IMR-90 (cell line): ENCODE results near the gene WLS. TPM values are rescaled to one million over a fixed set of nuclear protein-coding genes. Genes with fewer than 3 reads are reported as not detected.

Experiments
- ATAC-seq: fragments of 200-7000 bp; cut with Tn5 transposase; 2 replicates; pipeline ENCODE4 v1.9.1; 2020; ENCODE audit warnings: low read depth, mild to moderate bottlenecking, moderate library complexity
- BruUV-seq: library from RNA; stranded (reverse); fragments of 400-500 nt; replicated peaks from 2 replicates; lab custom pipeline; 2021; lab: Mats Ljungman, UMichigan
- CTCF ChIA-PET: fragments of 300-600 bp; formaldehyde crosslinking; extraction: SDS; loops from one replicate; lab custom pipeline; 2021; ENCODE audit warnings: antibody characterized with exemption; lab: Yijun Ruan, JAX
- POLR2A ChIA-PET: fragments of 300-600 bp; sonication (Branson Sonifier 250); formaldehyde crosslinking; loops from one replicate; lab custom pipeline; 2022; ENCODE audit warnings: antibody characterized with exemption; ENCODE audit not compliant: unreplicated experiment; lab: Charles Lee
- DNase-seq: peaks from one replicate; pipeline ENCODE4 v3.0.0; 2013
- H2AFZ ChIP-seq: replicated peaks from 2 replicates; pipeline ENCODE3; 2013; ENCODE audit warnings: low read length, mild to moderate bottlenecking; ENCODE audit not compliant: poor library complexity
- H2AK5ac ChIP-seq: 2 replicates; pipeline ENCODE4 v1.6.1; 2013; ENCODE audit warnings: low read depth, low read length, inconsistent platforms
- H2AK9ac ChIP-seq: replicated peaks from 2 replicates; pipeline ENCODE3; 2013; ENCODE audit warnings: mild to moderate bottlenecking, low read depth, low read length, moderate library complexity; ENCODE audit not compliant: poor library complexity
- H2BK120ac ChIP-seq: 2 replicates; pipeline ENCODE4 v1.6.1; 2013; ENCODE audit warnings: low read depth, low read length, inconsistent platforms
- H2BK15ac ChIP-seq: 3 replicates; pipeline ENCODE4 v1.6.1; 2013; ENCODE audit warnings: low read depth, low read length, inconsistent platforms
- H2BK20ac ChIP-seq: 2 replicates; pipeline ENCODE4 v1.6.1; 2013; ENCODE audit warnings: low read depth, mild to moderate bottlenecking, inconsistent platforms, low read length, moderate library complexity
- H2BK5ac ChIP-seq: 2 replicates; pipeline ENCODE4 v1.6.1; 2013; ENCODE audit warnings: mild to moderate bottlenecking, low read depth, low read length, inconsistent platforms; ENCODE audit not compliant: poor library complexity, severe bottlenecking
- H3K14ac ChIP-seq: replicated peaks from 2 replicates; pipeline ENCODE4 v1.6.1; 2013; ENCODE audit warnings: low read depth, low read length, inconsistent platforms
- H3K18ac ChIP-seq: 2 replicates; pipeline ENCODE4 v1.6.1; 2013; ENCODE audit warnings: low read depth, low read length, control low read depth
- H3K23ac ChIP-seq: 2 replicates; pipeline ENCODE4 v1.6.1; 2013; ENCODE audit warnings: low read depth, low read length, inconsistent platforms
- H3K27ac ChIP-seq: 2 replicates; pipeline ENCODE4 v1.5.1; 2013; ENCODE audit warnings: mild to moderate bottlenecking, control low read depth, low read length; ENCODE audit not compliant: insufficient read depth
- H3K27me3 ChIP-seq: 2 replicates; pipeline ENCODE4 v1.6.1; 2013; ENCODE audit warnings: low read length; ENCODE audit not compliant: control insufficient read depth, insufficient read depth
- H3K36me3 ChIP-seq: 2 replicates; pipeline ENCODE4 v1.6.1; 2013; ENCODE audit warnings: low read length, mixed read lengths; ENCODE audit not compliant: control insufficient read depth, insufficient read depth
- H3K4ac ChIP-seq: 2 replicates; pipeline ENCODE4 v1.6.1; 2013; ENCODE audit warnings: low read depth, low read length, inconsistent platforms
- H3K4me1 ChIP-seq: 2 replicates; pipeline ENCODE4 v1.6.1; 2013; ENCODE audit warnings: low read length, mixed read lengths; ENCODE audit not compliant: control insufficient read depth, insufficient read depth
- H3K4me2 ChIP-seq: 2 replicates; pipeline ENCODE4 v1.6.1; 2013; ENCODE audit warnings: low read depth, mild to moderate bottlenecking, control low read depth, low read length, moderate library complexity
- H3K4me3 ChIP-seq: 2 replicates; pipeline ENCODE4 v1.5.1; 2013; ENCODE audit warnings: low read depth, mild to moderate bottlenecking, control low read depth, low read length, moderate library complexity; ENCODE audit not compliant: insufficient read depth
- H3K56ac ChIP-seq: 2 replicates; pipeline ENCODE4 v1.6.1; 2013; ENCODE audit warnings: low read length, inconsistent platforms; ENCODE audit not compliant: insufficient read depth; ENCODE audit errors: extremely low read depth
- H3K79me1 ChIP-seq, 2 experiments: 2 replicates each; pipeline ENCODE4 v1.6.1; 2013; ENCODE audit warnings: low read length in 2 of 2, inconsistent platforms in 1 of 2, low read depth in 1 of 2
- H3K9ac ChIP-seq: 2 replicates; pipeline ENCODE4 v1.6.1; 2013; ENCODE audit warnings: low read depth, low read length, control low read depth
- H3K9me1 ChIP-seq: 2 replicates; pipeline ENCODE4 v1.6.1; 2013; ENCODE audit warnings: low read length, inconsistent platforms; ENCODE audit not compliant: insufficient read depth
- H3K9me3 ChIP-seq: 2 replicates; pipeline ENCODE4 v1.6.1; 2013; ENCODE audit warnings: low read length; ENCODE audit not compliant: control insufficient read depth, insufficient read depth
- H4K20me1 ChIP-seq: 2 replicates; pipeline ENCODE4 v1.6.1; 2013; ENCODE audit warnings: low read length, inconsistent platforms; ENCODE audit not compliant: insufficient read depth
- H4K5ac ChIP-seq: 2 replicates; pipeline ENCODE4 v1.6.1; 2013; ENCODE audit warnings: mild to moderate bottlenecking, low read depth, low read length, control low read depth
- H4K8ac ChIP-seq, 2 experiments: 2 replicates each; pipeline ENCODE4 v1.6.1; 2013; ENCODE audit warnings: low read depth in 2 of 2, low read length in 2 of 2, control low read depth in 1 of 2, inconsistent platforms in 1 of 2
- H4K91ac ChIP-seq: 2 replicates; pipeline ENCODE4 v1.6.1; 2013; ENCODE audit warnings: low read depth, low read length, inconsistent platforms; ENCODE audit not compliant: insufficient read depth
- BHLHE40 ChIP-seq: fragments of 150-350 bp; IDR thresholded peaks from 2 replicates; pipeline ENCODE4 v1.6.1; 2016; ENCODE audit warnings: mild to moderate bottlenecking, low read depth, low read length
- CHD1 ChIP-seq: IDR thresholded peaks from 2 replicates; pipeline ENCODE4 v1.6.1; 2012; ENCODE audit warnings: low read depth, low read length, improper control_type of control experiment
- FOS ChIP-seq: fragments of 150-350 bp; IDR thresholded peaks from 2 replicates; pipeline ENCODE4 v1.6.1; 2016; ENCODE audit warnings: low read depth, low read length
- MAFK ChIP-seq: IDR thresholded peaks from 2 replicates; pipeline ENCODE4 v1.6.1; 2012; ENCODE audit warnings: low read depth, low read length, improper control_type of control experiment
- NFE2L2 ChIP-seq: fragments of 150-350 bp; IDR thresholded peaks from 2 replicates; pipeline ENCODE4 v1.6.1; 2016; ENCODE audit warnings: low read depth, mild to moderate bottlenecking, low read length
- POLR2A ChIP-seq: IDR thresholded peaks from 2 replicates; pipeline ENCODE4 v1.6.1; 2012; ENCODE audit warnings: mild to moderate bottlenecking, low read depth, low read length
- RAD21 ChIP-seq: IDR thresholded peaks from 2 replicates; pipeline ENCODE4 v1.6.1; 2012; ENCODE audit warnings: low read length, improper control_type of control experiment
- RCOR1 ChIP-seq: IDR thresholded peaks from 2 replicates; pipeline ENCODE4 v1.6.1; 2012; ENCODE audit warnings: mild to moderate bottlenecking, low read length, improper control_type of control experiment; ENCODE audit not compliant: insufficient replicate concordance
- RFX5 ChIP-seq: IDR thresholded peaks from 2 replicates; pipeline ENCODE4 v1.8.0; 2012; ENCODE audit warnings: low read depth, mild to moderate bottlenecking, low read length, moderate library complexity
- SMC3 ChIP-seq: fragments of 150-350 bp; IDR thresholded peaks from 2 replicates; pipeline ENCODE4 v1.6.1; 2016; ENCODE audit warnings: low read depth, mild to moderate bottlenecking, antibody characterized with exemption, low read length, moderate library complexity
- WGBS, 2 experiments: methylation state at CpG; one replicate each; pipeline versions ENCODE4 v1.1.5 to v1.1.7; 2013; ENCODE audit warnings: missing lambda C conversion rate in 2 of 2; ENCODE audit not compliant: insufficient read length in 1 of 2; ENCODE audit errors: extremely low coverage in 2 of 2; 5-methylcytosine and 5-hydroxymethylcytosine counted together
- dilution Hi-C: fragments of 300-500 bp; cut with HindIII; formaldehyde crosslinking; loops from one replicate; pipeline ENCODE4 v1.14.3; 2018; ENCODE audit warnings: low sequenced_read_pairs; ENCODE audit not compliant: unreplicated experiment
- in situ Hi-C: fragments of 300-500 bp; cut with MboI; formaldehyde crosslinking; loops from 3 replicates; pipeline ENCODE4 v1.14.3; 2019; ENCODE audit warnings: low sequenced_read_pairs, inconsistent platforms, mixed read lengths
- intact Hi-C: fragments of 100-400 bp; cut with micrococcal nuclease; formaldehyde crosslinking; loops from 2 replicates; pipeline ENCODE4 v1.10.0; 2022
- polyA plus RNA-seq, 3 experiments: library from polyadenylated mRNA; depleted of rRNA; stranded (reverse); fragments of >200 nt; gene quantifications; 2 replicates each; pipeline ENCODE4 v1.2.3, GENCODE V29; 2012; ENCODE audit warnings: low replicate concordance in 1 of 3
- total RNA-seq: library from RNA; depleted of rRNA; stranded (reverse); fragments of >200 nt; gene quantifications from 2 replicates; pipeline ENCODE4 v1.2.3, GENCODE V29; 2012
- TF ChIP-seq, protein P1 (sequence below): fragments of 150-350 bp; IDR thresholded peaks from 2 replicates; pipeline ENCODE4 v1.6.1; 2016; ENCODE audit warnings: low read depth, mild to moderate bottlenecking, low read length, moderate library complexity, borderline replicate concordance
- TF ChIP-seq, protein P2 (sequence below): conservative IDR thresholded peaks from 2 replicates; pipeline ENCODE4 v1.5.1; 2012; ENCODE audit warnings: mild to moderate bottlenecking, low read depth, low read length, improper control_type of control experiment

WLS gene
- total and polyA plus RNA-seq, 2 of the 4 experiments (the other 2 are of a cell fraction), result 152 to 157 TPM

DNA sequence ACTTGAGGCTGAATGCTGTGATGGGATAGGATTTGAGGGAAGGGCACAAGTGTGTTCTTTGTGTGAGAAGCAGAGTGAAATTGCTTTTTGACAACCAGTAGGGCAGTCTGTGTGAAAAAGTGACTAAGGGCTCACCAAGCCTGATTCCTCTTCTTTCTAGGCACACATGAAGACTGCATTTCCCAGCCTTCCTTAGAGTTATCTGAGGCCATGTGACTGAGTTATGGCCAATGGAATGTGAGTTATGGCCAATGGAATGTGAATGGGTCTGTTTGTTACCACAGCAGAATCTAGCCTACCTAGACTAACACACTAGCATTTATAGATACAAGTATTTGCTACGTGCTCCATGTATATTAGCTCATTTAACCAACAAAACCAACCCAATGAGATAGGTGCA lies 146.6 kb downstream of the WLS start:
- Histone ChIP-seq H2AFZ (no peak overlapping the region), H2BK20ac (no peak overlapping the region), H3K4me1 (no peaks in the 10 kb centered on the region), H3K14ac (no peak overlapping the region), H2BK120ac (no peak overlapping the region), H4K91ac (no peak overlapping the region), H4K20me1 (no peaks in the 10 kb centered on the region), H4K8ac (no peak overlapping the region), H3K4ac (no peak overlapping the region), H3K56ac (no peak overlapping the region), H3K36me3 (no peaks in the 10 kb centered on the region; the same call in 1 of the 2 replicates), H3K27me3 (no peaks in the 10 kb centered on the region), H3K23ac (no peak overlapping the region), H2BK15ac (no peak overlapping the region), H2BK5ac (no peak overlapping the region), H3K9ac (no peak overlapping the region), H3K79me1 (no peaks in the 10 kb centered on the region), H3K27ac (no peak overlapping the region), H3K9me3 (no peaks in the 10 kb centered on the region), H3K4me2 (no peak overlapping the region), H2AK9ac (no peak overlapping the region), H2AK5ac (no peak overlapping the region), H3K18ac (no peak overlapping the region), H4K5ac (no peak overlapping the region), H3K9me1 (no peaks in the 10 kb centered on the region), H3K4me3 (no peak overlapping the region)
- in situ Hi-C loops (no loop called here), dilution Hi-C loops (no loop called here), intact Hi-C loops (no loop called here)
- no peak for DNase-seq
- no TSS peak for BruUV-seq
- TF ChIP-seq MAFK (no peak), RCOR1 (no peak), NFE2L2 (no peak), FOS (no peak), POLR2A (no peak), SMC3 (no peak), BHLHE40 (no peak), RFX5 (no peak), RAD21 (no peak), CHD1 (no peak)
- TF ChIP-seq, protein P1, sequence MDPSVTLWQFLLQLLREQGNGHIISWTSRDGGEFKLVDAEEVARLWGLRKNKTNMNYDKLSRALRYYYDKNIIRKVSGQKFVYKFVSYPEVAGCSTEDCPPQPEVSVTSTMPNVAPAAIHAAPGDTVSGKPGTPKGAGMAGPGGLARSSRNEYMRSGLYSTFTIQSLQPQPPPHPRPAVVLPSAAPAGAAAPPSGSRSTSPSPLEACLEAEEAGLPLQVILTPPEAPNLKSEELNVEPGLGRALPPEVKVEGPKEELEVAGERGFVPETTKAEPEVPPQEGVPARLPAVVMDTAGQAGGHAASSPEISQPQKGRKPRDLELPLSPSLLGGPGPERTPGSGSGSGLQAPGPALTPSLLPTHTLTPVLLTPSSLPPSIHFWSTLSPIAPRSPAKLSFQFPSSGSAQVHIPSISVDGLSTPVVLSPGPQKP, result no peak
- TF ChIP-seq, protein P2, sequence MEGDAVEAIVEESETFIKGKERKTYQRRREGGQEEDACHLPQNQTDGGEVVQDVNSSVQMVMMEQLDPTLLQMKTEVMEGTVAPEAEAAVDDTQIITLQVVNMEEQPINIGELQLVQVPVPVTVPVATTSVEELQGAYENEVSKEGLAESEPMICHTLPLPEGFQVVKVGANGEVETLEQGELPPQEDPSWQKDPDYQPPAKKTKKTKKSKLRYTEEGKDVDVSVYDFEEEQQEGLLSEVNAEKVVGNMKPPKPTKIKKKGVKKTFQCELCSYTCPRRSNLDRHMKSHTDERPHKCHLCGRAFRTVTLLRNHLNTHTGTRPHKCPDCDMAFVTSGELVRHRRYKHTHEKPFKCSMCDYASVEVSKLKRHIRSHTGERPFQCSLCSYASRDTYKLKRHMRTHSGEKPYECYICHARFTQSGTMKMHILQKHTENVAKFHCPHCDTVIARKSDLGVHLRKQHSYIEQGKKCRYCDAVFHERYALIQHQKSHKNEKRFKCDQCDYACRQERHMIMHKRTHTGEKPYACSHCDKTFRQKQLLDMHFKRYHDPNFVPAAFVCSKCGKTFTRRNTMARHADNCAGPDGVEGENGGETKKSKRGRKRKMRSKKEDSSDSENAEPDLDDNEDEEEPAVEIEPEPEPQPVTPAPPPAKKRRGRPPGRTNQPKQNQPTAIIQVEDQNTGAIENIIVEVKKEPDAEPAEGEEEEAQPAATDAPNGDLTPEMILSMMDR, result no peak
- CTCF ChIA-PET, result no interaction called here
- ATAC-seq, result no peak
- no CpG with 5 or more reads among the region's 1 CpG for WGBS, 2 experiments
- POLR2A ChIA-PET, result no interaction called here
